Measurements from ENCODE around the gene PTPDC1.

PTPDC1 gene

GRCh38 chr9:94153905-94154304 is 69.6 kb downstream of the PTPDC1 start:
- H3K27ac ChIP-seq = no peak overlapping the region
- TF ChIP-seq CTCF (conservative IDR thresholded peaks at IDR 0.05) = no peak

DNA sequence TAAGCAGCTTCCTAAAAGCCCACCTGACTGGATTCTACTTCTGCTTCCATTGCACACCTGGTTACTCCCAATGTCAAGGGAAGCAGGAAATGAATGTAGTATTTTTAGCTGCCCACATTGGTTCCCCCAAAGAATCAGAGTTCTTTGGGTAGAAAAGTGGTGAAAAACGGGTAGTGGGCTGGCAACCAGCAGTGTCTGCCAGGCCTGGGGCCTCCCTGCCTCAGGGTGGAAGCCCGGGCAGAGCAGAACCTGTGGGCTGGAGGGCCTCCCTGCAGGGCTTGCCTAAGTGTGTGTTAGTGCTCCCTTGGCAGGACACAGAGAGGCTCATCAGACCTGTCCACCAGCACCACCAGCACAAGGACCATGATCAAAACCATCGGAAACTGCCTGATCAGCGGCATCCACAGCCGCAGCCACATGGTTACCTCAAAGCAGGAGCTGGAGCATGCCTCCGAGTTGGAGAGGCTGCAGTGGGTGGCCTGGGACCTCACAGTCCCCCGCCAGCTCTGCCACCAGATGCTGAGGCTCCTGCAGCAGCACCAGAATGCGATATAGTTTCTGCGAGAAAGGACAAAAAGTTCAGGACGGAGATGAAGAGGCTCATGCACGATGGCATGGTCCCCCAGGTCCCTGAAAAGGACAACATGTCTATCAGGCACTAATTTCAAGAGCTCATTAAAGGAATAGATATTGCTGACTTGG is 72.2 kb downstream of the PTPDC1 start:
- peak overlapping the region; percentile 59 for H3K27ac ChIP-seq
- no peak for TF ChIP-seq CTCF (conservative IDR thresholded peaks at IDR 0.05)

- no peak for TF ChIP-seq CTCF (conservative IDR thresholded peaks at IDR 0.05)
- peak overlapping the region; percentile 59 for H3K27ac ChIP-seq
Measured at GRCh38 chr9:94157050-94157801, 73.0 kb downstream of the PTPDC1 start.
